ENCODE results near the gene SELPLG. TPM values are rescaled to one million over a fixed set of nuclear protein-coding genes. Genes with fewer than 3 reads are reported as not detected.

Gene SELPLG
- total and polyA plus RNA-seq, 2 of the 4 experiments (the other 2 are of a cell fraction) = 3.2 to 10.8 TPM

GRCh38 chr12:108589028-108589839 is 44.5 kb downstream of the SELPLG start (continued):
- TF ChIP-seq RAD21 (IDR thresholded peaks at IDR 0.05; ENCODE audit: low read length) = no peak
- no peak for TF ChIP-seq CEBPB (IDR thresholded peaks at IDR 0.05; ENCODE audit: low read depth, low read length)

- Histone ChIP-seq H2AFZ (replicated peaks; ENCODE audit: low read length, poor library complexity) (peak overlapping the region; percentile 0), H2BK5ac (ENCODE audit: low read depth, low read length, poor library complexity, severe bottlenecking) (no peak overlapping the region), H4K20me1 (ENCODE audit: insufficient read depth, low read length) (no peaks in the 10 kb centered on the region), H3K9ac (ENCODE audit: low read depth, low read length) (no peak overlapping the region), H4K91ac (ENCODE audit: insufficient read depth, low read depth, low read length) (no peak overlapping the region), H3K9me1 (ENCODE audit: insufficient read depth, low read length) (no peaks in the 10 kb centered on the region; the same call in 1 of the 2 replicates), H3K4ac (ENCODE audit: low read depth, low read length) (no peak overlapping the region), H3K18ac (ENCODE audit: low read depth, low read length) (no peak overlapping the region), H3K4me1 (ENCODE audit: control insufficient read depth, insufficient read depth, low read length) (peaks cover 11% of the 10 kb centered on the region; the same call in 1 of the 2 replicates), H4K8ac (ENCODE audit: low read depth in 2 of 2, low read length in 2 of 2) (no peak overlapping the region), H3K56ac (ENCODE audit: extremely low read depth, insufficient read depth, low read length) (no peak overlapping the region), H4K5ac (ENCODE audit: low read depth, low read length) (no peak overlapping the region), H2AK5ac (ENCODE audit: low read depth, low read length) (0 out of 2 replicates have a peak overlapping the region, but pooled peaks have one; percentile 33), H3K27ac (ENCODE audit: insufficient read depth, low read length) (no peak overlapping the region), H3K4me2 (ENCODE audit: low read depth, low read length) (no peak overlapping the region), H3K9me3 (ENCODE audit: control insufficient read depth, insufficient read depth, low read length) (no peaks in the 10 kb centered on the region), H3K14ac (replicated peaks; ENCODE audit: low read depth, low read length) (no peak overlapping the region), H2BK15ac (ENCODE audit: low read depth, low read length) (no peak overlapping the region; the same call in 2 of the 3 replicates), H2BK120ac (ENCODE audit: low read depth, low read length) (no peak overlapping the region), H2BK20ac (ENCODE audit: low read depth, low read length) (no peak overlapping the region), H3K23ac (ENCODE audit: low read depth, low read length) (no peak overlapping the region), H3K27me3 (ENCODE audit: control insufficient read depth, insufficient read depth, low read length) (peaks cover 7% of the 10 kb centered on the region), H3K4me3 (ENCODE audit: insufficient read depth, low read depth, low read length) (no peak overlapping the region), H3K36me3 (ENCODE audit: control insufficient read depth, insufficient read depth, low read length) (no peaks in the 10 kb centered on the region; the same call in 1 of the 2 replicates), H2AK9ac (replicated peaks; ENCODE audit: low read depth, low read length, poor library complexity) (no peak overlapping the region), H3K79me1 (ENCODE audit: low read depth in 1 of 2, low read length in 2 of 2) (no peaks in the 10 kb centered on the region)
- ATAC-seq (ENCODE audit: low read depth) (no peak), DNase-seq (no peak)
- ChIA-PET CTCF (no interaction called here), POLR2A (ENCODE audit: unreplicated experiment) (no interaction called here)
- WGBS, 2 experiments (ENCODE audit: extremely low coverage in 2 of 2, insufficient read length in 1 of 2) = 33% methylated on average over 1 of the region's 4 CpGs; no CpG with 5 or more reads in 1 of the 2 experiments
- dilution Hi-C loops (cut with HindIII; ENCODE audit: low sequenced_read_pairs, unreplicated experiment) (no loop called here), intact Hi-C loops (cut with micrococcal nuclease) (no loop called here), in situ Hi-C loops (cut with MboI; ENCODE audit: low sequenced_read_pairs) (no loop called here)
- TF ChIP-seq MXI1 (IDR thresholded peaks at IDR 0.05; ENCODE audit: borderline replicate concordance, low read depth, low read length) (no peak), CEBPB (IDR thresholded peaks at IDR 0.05; ENCODE audit: low read depth, low read length) (no peak), CHD1 (IDR thresholded peaks at IDR 0.05; ENCODE audit: low read depth, low read length) (no peak), RAD21 (IDR thresholded peaks at IDR 0.05; ENCODE audit: low read length) (no peak), USF2 (IDR thresholded peaks at IDR 0.05; ENCODE audit: low read depth, low read length) (no peak), CTCF (conservative IDR thresholded peaks at IDR 0.05; ENCODE audit: low read depth, low read length) (no peak), RFX5 (IDR thresholded peaks at IDR 0.05; ENCODE audit: low read depth, low read length) (no peak), POLR2A (IDR thresholded peaks at IDR 0.05; ENCODE audit: low read depth, low read length) (no peak), FOS (IDR thresholded peaks at IDR 0.05; ENCODE audit: low read depth, low read length) (no peak)
- no TSS peak for BruUV-seq (replicated peaks)
Measured at GRCh38 chr12:108587826-108588225, 45.9 kb downstream of the SELPLG start.

All from IMR-90 (cell line).